Osteoblast (primary cell): ENCODE data around the gene SLC9A9. TPM values are rescaled to one million over a fixed set of nuclear protein-coding genes. Genes with fewer than 3 reads are reported as not detected.

Source experiments
- DNase-seq: peaks from one replicate; pipeline ENCODE4 v3.0.0; 2011; ENCODE audit warnings: low spot score, mixed read lengths; ENCODE audit not compliant: insufficient read length; ENCODE audit errors: missing footprints
- H2AFZ ChIP-seq: 2 replicates; pipeline ENCODE4 v1.6.0; 2011; ENCODE audit warnings: mild to moderate bottlenecking, low read length
- H3K27ac ChIP-seq: 2 replicates; pipeline ENCODE4 v1.5.1; 2011; ENCODE audit warnings: mild to moderate bottlenecking, low read depth, low read length, moderate library complexity
- H3K27me3 ChIP-seq: 2 replicates; pipeline ENCODE4 v1.6.0; 2012; ENCODE audit warnings: mild to moderate bottlenecking, control low read depth, inconsistent platforms, low read length, moderate library complexity; ENCODE audit not compliant: insufficient read depth
- H3K36me3 ChIP-seq: 2 replicates; pipeline ENCODE4 v1.5.1; 2011; ENCODE audit warnings: mild to moderate bottlenecking, low read length, control low read depth, moderate library complexity; ENCODE audit not compliant: insufficient read depth
- H3K4me1 ChIP-seq: 2 replicates; pipeline ENCODE4 v1.5.1; 2011; ENCODE audit warnings: mild to moderate bottlenecking, low read length, control low read depth, moderate library complexity; ENCODE audit not compliant: insufficient read depth
- H3K4me2 ChIP-seq: 2 replicates; pipeline ENCODE4 v1.6.0; 2011; ENCODE audit warnings: mild to moderate bottlenecking, low read length; ENCODE audit not compliant: insufficient read depth
- H3K4me3 ChIP-seq: fragments of 200-600 bp; sonication (generic); 3 replicates; pipeline ENCODE4 v1.5.1; 2012; ENCODE audit warnings: mild to moderate bottlenecking, low read length, inconsistent platforms; ENCODE audit not compliant: insufficient read depth
- H3K79me2 ChIP-seq: 2 replicates; pipeline ENCODE4 v1.6.0; 2012; ENCODE audit warnings: mild to moderate bottlenecking, low read length, control low read depth, inconsistent platforms; ENCODE audit not compliant: insufficient read depth
- H3K9me3 ChIP-seq: 2 replicates; pipeline ENCODE4 v1.5.1; 2011; ENCODE audit warnings: low read depth, low read length, control low read depth
- H4K20me1 ChIP-seq: 2 replicates; pipeline ENCODE4 v1.6.0; 2012; ENCODE audit warnings: mild to moderate bottlenecking, low read length, control low read depth; ENCODE audit not compliant: insufficient read depth
- CTCF ChIP-seq: IDR thresholded peaks from 2 replicates; pipeline ENCODE4 v1.5.1; 2011; ENCODE audit warnings: mild to moderate bottlenecking, low read depth, low read length, moderate library complexity; ENCODE audit errors: extremely low read depth
- total RNA-seq: library from RNA; depleted of rRNA; stranded (reverse); fragments of >200 nt; gene quantifications from 2 replicates; pipeline ENCODE4 v1.2.3, GENCODE V29; 2012

The SLC9A9 gene
- total RNA-seq, 1 donor = 6.5 TPM

- no peak overlapping the region for H3K4me2 ChIP-seq
- no peak overlapping the region for H3K27ac ChIP-seq
- no peak for DNase-seq
- no peaks in the 10 kb centered on the region for H3K4me1 ChIP-seq
- no peak overlapping the region for H3K4me3 ChIP-seq
- H2AFZ ChIP-seq = no peak overlapping the region
- no peaks in the 10 kb centered on the region for H3K27me3 ChIP-seq
- no peaks in the 10 kb centered on the region for H3K36me3 ChIP-seq
- H4K20me1 ChIP-seq = no peaks in the 10 kb centered on the region
- no peaks in the 10 kb centered on the region for H3K79me2 ChIP-seq
- TF ChIP-seq CTCF = no peak
- no peaks in the 10 kb centered on the region for H3K9me3 ChIP-seq
These were observed 488.0 kb downstream of the SLC9A9 start for GRCh38 chr3:143360244-143360643.

GRCh38 chr3:143358793-143359491 is 489.3 kb downstream of the SLC9A9 start:
- no peaks in the 10 kb centered on the region for H3K9me3 ChIP-seq
- H3K4me2 ChIP-seq = no peak overlapping the region
- H3K4me3 ChIP-seq = no peak overlapping the region
- no peaks in the 10 kb centered on the region for H3K27me3 ChIP-seq
- H3K4me1 ChIP-seq = no peaks in the 10 kb centered on the region
- no peak overlapping the region for H3K27ac ChIP-seq
- no peaks in the 10 kb centered on the region for H3K79me2 ChIP-seq
- H4K20me1 ChIP-seq = no peaks in the 10 kb centered on the region
- no peaks in the 10 kb centered on the region for H3K36me3 ChIP-seq
- no peak for TF ChIP-seq CTCF
- H2AFZ ChIP-seq = no peak overlapping the region
- DNase-seq = no peak

- H3K27me3 ChIP-seq = no peaks in the 10 kb centered on the region
- H3K27ac ChIP-seq = no peak overlapping the region
- DNase-seq = no peak
- H3K79me2 ChIP-seq = no peaks in the 10 kb centered on the region
- no peaks in the 10 kb centered on the region for H4K20me1 ChIP-seq
- no peak overlapping the region for H2AFZ ChIP-seq
- H3K4me3 ChIP-seq = no peak overlapping the region
- no peaks in the 10 kb centered on the region for H3K4me1 ChIP-seq
- no peaks in the 10 kb centered on the region for H3K9me3 ChIP-seq
- no peak for TF ChIP-seq CTCF
- H3K36me3 ChIP-seq = no peaks in the 10 kb centered on the region
- no peak overlapping the region for H3K4me2 ChIP-seq
These were observed 490.0 kb downstream of the SLC9A9 start for GRCh38 chr3:143358155-143358792.

GRCh38 chr3:143357700-143358099 is 490.6 kb downstream of the SLC9A9 start:
- TF ChIP-seq CTCF = no peak
- no peak overlapping the region for H3K4me2 ChIP-seq
- no peaks in the 10 kb centered on the region for H3K27me3 ChIP-seq
- DNase-seq = no peak
- H2AFZ ChIP-seq = no peak overlapping the region
- H3K36me3 ChIP-seq = no peaks in the 10 kb centered on the region
- no peaks in the 10 kb centered on the region for H3K79me2 ChIP-seq
- no peak overlapping the region for H3K27ac ChIP-seq
- no peaks in the 10 kb centered on the region for H3K9me3 ChIP-seq
- H3K4me3 ChIP-seq = no peak overlapping the region
- H4K20me1 ChIP-seq = no peaks in the 10 kb centered on the region
- no peaks in the 10 kb centered on the region for H3K4me1 ChIP-seq
